Fibroblast of the aortic adventitia (primary cell): ENCODE results near the gene RNPEP. TPM values are rescaled to one million over a fixed set of nuclear protein-coding genes. Genes with fewer than 3 reads are reported as not detected.

Experiments
- DNase-seq: peaks from one replicate; pipeline ENCODE4 v3.0.0-alpha.2; 2010; ENCODE audit warnings: low read depth
- H3K4me3 ChIP-seq: 2 replicates; pipeline ENCODE4 v1.5.1; 2011; ENCODE audit warnings: low read depth, mild to moderate bottlenecking, control low read depth, low read length, moderate library complexity
- total RNA-seq: library from RNA; depleted of rRNA; stranded (reverse); fragments of >200 nt; gene quantifications from 2 replicates; pipeline ENCODE4 v1.2.3, GENCODE V29; 2012; ENCODE audit warnings: low replicate concordance
- TF ChIP-seq, protein P1 (sequence below): IDR thresholded peaks from 2 replicates; pipeline ENCODE4 v1.5.1; 2011; ENCODE audit warnings: mild to moderate bottlenecking, low read length, control low read depth, inconsistent platforms; ENCODE audit not compliant: insufficient read depth

Gene RNPEP
- total RNA-seq, 1 donor, result 49.3 TPM

DNA sequence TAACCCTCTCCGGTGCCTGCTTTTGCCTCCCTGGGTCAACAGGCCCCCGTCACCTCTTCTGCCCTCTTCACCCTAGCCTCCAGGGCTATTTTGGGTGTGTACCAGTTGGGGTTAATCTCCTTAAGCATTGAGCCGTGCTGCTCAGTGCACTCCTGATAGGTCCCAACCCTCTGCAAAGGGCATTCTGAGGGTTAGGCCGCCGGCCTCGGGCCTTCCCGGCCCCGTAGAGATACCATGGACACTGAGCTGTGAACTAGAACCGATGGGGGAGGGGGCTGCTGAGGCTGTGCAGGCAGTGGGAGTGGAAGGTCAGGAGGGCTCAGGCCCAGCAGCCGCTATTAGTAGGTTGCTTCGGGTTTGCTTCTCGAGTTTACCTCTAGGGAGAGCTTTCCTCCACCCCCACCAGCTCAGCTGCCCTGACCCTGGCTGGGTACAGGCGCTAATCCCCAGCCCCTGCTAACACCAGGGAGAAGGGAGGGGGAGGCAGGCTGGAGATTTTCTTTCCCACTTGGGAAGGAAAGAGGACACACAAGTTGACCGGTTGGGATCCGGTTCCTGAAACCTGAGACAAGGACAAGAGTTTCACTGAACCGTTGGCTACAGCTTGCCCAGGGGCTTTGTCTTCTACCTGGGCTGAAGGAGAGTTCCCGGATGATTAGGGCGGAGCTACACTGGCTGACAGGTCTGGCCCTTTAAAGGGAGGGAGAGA, 40.9 kb upstream of the RNPEP start:
- no peak for DNase-seq

DNA sequence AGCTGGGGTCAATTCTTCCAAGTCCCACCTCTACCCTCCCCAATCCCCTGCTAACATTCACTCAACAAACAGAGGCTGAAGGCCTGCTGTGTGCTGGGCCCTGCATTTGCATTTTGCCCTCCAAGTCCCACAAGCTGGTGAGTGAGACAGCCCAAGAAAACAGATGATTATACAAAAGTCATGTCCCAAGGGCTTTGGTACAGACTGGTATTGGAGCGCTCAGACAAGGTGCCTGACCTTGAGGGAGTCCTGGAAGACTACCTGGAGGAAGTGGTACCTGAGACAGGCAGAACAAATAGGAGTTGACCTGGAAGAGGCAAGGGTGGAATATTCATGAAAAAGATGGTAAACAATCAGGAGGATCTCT, 40.3 kb upstream of the RNPEP start:
- DNase-seq, result no peak
- TF ChIP-seq, protein P1, sequence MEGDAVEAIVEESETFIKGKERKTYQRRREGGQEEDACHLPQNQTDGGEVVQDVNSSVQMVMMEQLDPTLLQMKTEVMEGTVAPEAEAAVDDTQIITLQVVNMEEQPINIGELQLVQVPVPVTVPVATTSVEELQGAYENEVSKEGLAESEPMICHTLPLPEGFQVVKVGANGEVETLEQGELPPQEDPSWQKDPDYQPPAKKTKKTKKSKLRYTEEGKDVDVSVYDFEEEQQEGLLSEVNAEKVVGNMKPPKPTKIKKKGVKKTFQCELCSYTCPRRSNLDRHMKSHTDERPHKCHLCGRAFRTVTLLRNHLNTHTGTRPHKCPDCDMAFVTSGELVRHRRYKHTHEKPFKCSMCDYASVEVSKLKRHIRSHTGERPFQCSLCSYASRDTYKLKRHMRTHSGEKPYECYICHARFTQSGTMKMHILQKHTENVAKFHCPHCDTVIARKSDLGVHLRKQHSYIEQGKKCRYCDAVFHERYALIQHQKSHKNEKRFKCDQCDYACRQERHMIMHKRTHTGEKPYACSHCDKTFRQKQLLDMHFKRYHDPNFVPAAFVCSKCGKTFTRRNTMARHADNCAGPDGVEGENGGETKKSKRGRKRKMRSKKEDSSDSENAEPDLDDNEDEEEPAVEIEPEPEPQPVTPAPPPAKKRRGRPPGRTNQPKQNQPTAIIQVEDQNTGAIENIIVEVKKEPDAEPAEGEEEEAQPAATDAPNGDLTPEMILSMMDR, result no peak
- no peak overlapping the region for H3K4me3 ChIP-seq

More for the DNA sequence above, 40.9 kb upstream of the RNPEP start:
- no peak overlapping the region for H3K4me3 ChIP-seq
- TF ChIP-seq, protein P1, result no peak

DNA sequence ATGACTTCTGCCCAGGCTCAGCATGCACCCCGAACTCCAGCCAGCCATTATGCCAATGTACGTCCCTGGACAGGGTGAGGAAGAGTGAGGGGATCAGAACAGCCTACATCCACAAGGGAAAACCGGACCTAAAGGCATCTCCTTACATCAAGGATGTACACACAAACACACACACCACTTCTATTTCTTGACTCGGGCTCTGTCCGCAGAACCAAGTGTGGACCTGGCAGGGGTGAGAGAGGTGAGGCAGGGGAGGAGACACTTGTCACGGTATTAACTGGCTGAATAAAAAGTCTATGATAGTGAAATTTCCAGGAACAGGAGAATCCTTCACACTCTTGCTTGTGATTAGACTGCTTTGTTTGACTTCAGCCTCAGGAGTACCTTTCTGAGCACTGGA, 38.4 kb upstream of the RNPEP start:
- DNase-seq, result no peak
- TF ChIP-seq, protein P1, result no peak
- no peak overlapping the region for H3K4me3 ChIP-seq

DNA sequence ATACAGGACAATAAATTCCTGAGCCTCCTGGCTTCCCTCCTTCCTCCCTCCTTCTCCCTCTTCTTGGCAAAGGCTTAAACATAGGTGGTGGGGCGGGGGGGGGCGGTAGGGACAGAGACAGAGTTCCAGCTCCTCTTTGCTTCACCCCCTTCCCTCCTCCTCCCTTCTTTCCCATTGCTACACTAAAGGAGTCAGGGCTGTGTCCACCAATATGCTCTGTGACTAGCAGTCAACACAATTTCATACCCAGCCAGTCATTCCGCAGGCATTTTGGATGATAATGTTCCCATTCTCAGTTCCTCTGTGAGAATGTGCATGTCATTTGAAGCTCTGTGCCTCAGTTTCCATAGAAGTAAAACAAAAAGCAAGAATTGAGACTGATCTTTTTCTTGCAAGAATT, 37.8 kb upstream of the RNPEP start:
- H3K4me3 ChIP-seq, result peak overlapping the region; percentile 28
- TF ChIP-seq, protein P1, result no peak
- no peak for DNase-seq

DNA sequence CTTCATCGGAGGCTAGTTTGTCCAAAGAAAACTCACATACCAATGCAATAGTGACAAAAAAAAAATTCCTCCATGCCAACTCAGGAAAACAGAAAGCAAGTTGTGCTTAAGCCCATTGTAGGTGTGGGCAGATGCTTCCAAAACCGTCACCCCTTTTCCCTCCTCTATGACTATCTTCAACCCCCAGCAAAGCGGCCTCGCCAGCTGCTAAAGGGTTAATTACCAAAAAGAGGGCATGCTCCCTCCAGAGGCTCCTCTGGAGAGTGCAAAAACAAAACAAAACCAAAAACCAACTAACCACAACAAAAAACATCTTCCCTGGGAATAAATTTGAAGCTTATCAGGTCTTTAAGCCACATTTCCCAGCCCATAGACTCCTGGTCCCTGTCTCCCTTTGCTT, 37.3 kb upstream of the RNPEP start:
- H3K4me3 ChIP-seq, result peak overlapping the region; percentile 70
- TF ChIP-seq, protein P1, result peak; percentile 52
- no peak for DNase-seq

- TF ChIP-seq, protein P1, result no peak
- DNase-seq, result no peak
- H3K4me3 ChIP-seq, result peak overlapping the region; percentile 70
Measured at GRCh38 chr1:201945863-201946223, 36.6 kb upstream of the RNPEP start.

DNA sequence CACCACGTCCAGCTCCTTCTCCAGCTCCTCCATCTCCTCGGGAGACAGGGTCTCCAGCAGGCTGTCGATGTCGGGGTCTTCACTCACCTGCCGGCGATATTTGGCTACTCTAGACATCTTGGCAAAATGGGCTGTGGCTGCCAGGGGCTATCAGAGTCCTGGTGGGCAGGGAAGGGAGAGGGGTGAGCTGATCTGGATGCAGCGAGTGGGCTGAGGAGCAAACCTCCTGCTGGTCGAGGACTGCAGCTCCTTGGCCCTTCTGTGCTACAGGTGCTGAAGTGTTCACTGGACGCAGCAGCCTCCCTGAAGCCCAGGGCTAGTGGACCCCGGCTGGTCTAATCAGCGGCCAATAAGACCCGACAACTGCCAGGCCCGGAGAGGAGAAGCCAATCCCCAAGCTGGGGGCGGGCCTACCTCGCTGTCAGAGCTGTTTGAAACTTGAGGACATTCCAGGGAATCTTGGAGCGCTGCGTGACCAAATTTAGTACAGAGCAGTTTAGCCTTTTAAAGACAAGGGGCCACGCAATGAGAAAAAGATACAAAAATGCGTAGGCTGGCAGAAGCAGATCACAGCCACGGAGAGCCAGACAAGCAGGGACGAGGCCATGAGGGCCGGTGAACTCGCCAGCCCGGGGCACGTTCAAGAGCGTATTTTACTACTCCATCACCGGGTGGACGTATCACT, 36.1 kb upstream of the RNPEP start, which contains the start of gene LMOD1:
Gene LMOD1, minus strand, starts transcription at position 325 of the 685 bp plus-strand sequence. Its CDS starts 208 bp downstream, at position 117.
- peak within 1 kb of the TSS; percentile 70 for H3K4me3 ChIP-seq
- DNase-seq, result peak; percentile 90
- TF ChIP-seq, protein P1, result no peak
